Naive thymus-derived CD8-positive, alpha-beta T cell (primary cell): ENCODE data around the gene SMR3A. TPM values are rescaled to one million over a fixed set of nuclear protein-coding genes. Genes with fewer than 3 reads are reported as not detected.

ENCODE experiments used
- ATAC-seq, 2 donors: fragments of 150-1000 bp; cut with Tn5 transposase in 1 of 2; sonication (Bioruptor Pico), chemical (Tn5 transposase) in 1 of 2; 1 replicate in 1 of 2; 2 replicates in 1 of 2; pipeline ENCODE4 v1.10.0; 2021; ENCODE audit warnings: mild to moderate bottlenecking in 2 of 2, moderate library complexity in 2 of 2
- POLR2A ChIA-PET: fragments of 350-600 bp; sonication (Branson Sonifier 250); formaldehyde crosslinking; loops from one replicate; lab custom pipeline; 2021; ENCODE audit warnings: antibody characterized with exemption; lab: Charles Lee
- DNase-seq, 10 donors: peaks; one replicate each; pipeline versions ENCODE4 v3.0.0 to v3.0.0-alpha.2; 2020 to 2022
- H3K27ac Mint-ChIP-seq, 10 donors: one replicate each; pipeline ENCODE4 v1.8.0; 2020 to 2022; ENCODE audit warnings: mild to moderate bottlenecking in 10 of 10, mixed read lengths in 10 of 10, moderate library complexity in 4 of 10, inconsistent platforms in 1 of 10
- H3K27me3 Mint-ChIP-seq, 5 donors: one replicate each; pipeline ENCODE4 v1.8.0; 2021 to 2022; ENCODE audit warnings: mixed read lengths in 5 of 5
- H3K36me3 Mint-ChIP-seq, 3 donors: one replicate each; pipeline ENCODE4 v1.8.0; 2020 to 2022; ENCODE audit warnings: mixed read lengths in 3 of 3, mild to moderate bottlenecking in 2 of 3, inconsistent platforms in 1 of 3
- H3K4me1 Mint-ChIP-seq, 4 donors: one replicate each; pipeline ENCODE4 v1.8.0; 2021 to 2022; ENCODE audit warnings: mixed read lengths in 4 of 4
- H3K4me3 Mint-ChIP-seq, 10 donors: one replicate each; pipeline ENCODE4 v1.8.0; 2020 to 2022; ENCODE audit warnings: mild to moderate bottlenecking in 10 of 10, mixed read lengths in 10 of 10, moderate library complexity in 6 of 10, inconsistent platforms in 1 of 10
- H3K9me3 Mint-ChIP-seq, 9 donors: one replicate each; pipeline ENCODE4 v1.8.0; 2020 to 2022; ENCODE audit warnings: mixed read lengths in 9 of 9, mild to moderate bottlenecking in 3 of 9, inconsistent platforms in 1 of 9, moderate library complexity in 1 of 9
- polyA plus RNA-seq, 3 donors: library from polyadenylated mRNA; unstranded; fragments of 300-500 nt; fragmentation: Illumina TruSeq; gene quantifications; one replicate each; pipeline ENCODE4 v1.2.3, GENCODE V29; 2021
- total RNA-seq, 8 experiments: library from RNA in 2 of 8; stranded (reverse) in 2 of 8; gene quantifications; one replicate each; pipeline ENCODE4 v1.2.3 and lab custom pipeline; 2021 to 2026

Gene SMR3A
- total RNA-seq (not detected), polyA plus RNA-seq (not detected), total RNA-seq (lab: John Stamatoyannopoulos, UW) (0 reads per million in 6 experiments)

DNA sequence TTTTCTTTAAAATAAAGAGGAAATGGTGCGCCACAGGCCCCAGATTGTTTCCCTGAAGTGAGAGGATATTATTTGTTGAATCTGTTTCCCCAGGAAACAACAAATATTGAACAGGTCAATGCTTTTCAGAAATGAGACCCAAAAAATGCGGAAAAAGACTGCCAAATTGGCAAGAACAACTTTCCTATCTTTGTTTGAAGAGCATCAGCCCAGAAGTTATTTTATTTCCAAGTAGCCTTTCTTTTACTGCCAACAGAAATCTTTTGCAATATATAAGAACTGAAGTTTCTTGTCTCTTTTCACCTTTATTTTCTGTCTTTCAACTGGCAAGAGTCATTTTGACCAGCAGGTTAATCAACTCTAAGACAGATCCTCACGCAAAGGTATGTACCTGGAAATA, at the start of gene SMR3A:
TSS of gene SMR3A (plus strand) at position 301 of the 400 bp plus-strand sequence. CDS start 1,356 bp downstream, outside the sequence.
- H3K9me3 Mint-ChIP-seq = no peaks in the 10 kb centered on the region
- POLR2A ChIA-PET = no interaction called here
- no peaks in the 10 kb centered on the region for H3K27me3 Mint-ChIP-seq
- no peak within 1 kb of the TSS for H3K27ac Mint-ChIP-seq
- DNase-seq = no peak
- no peak within 1 kb of the TSS for H3K4me3 Mint-ChIP-seq
- no peak for ATAC-seq
- no peaks in the 10 kb centered on the region for H3K4me1 Mint-ChIP-seq
- H3K36me3 Mint-ChIP-seq = no peaks in the 10 kb centered on the region

GRCh38 chr4:70313736-70314135, 46.8 kb upstream of the SMR3A start:
- POLR2A ChIA-PET = no interaction called here
- Mint-ChIP-seq H3K4me3 (no peak overlapping the region), H3K27me3 (no peaks in the 10 kb centered on the region), H3K4me1 (no peaks in the 10 kb centered on the region), H3K9me3 (peaks cover 0 to 2% (median 0%) of the 10 kb centered on the region in 9 donors), H3K36me3 (no peaks in the 10 kb centered on the region), H3K27ac (no peak overlapping the region)
- DNase-seq = no peak
- ATAC-seq = no peak

DNA sequence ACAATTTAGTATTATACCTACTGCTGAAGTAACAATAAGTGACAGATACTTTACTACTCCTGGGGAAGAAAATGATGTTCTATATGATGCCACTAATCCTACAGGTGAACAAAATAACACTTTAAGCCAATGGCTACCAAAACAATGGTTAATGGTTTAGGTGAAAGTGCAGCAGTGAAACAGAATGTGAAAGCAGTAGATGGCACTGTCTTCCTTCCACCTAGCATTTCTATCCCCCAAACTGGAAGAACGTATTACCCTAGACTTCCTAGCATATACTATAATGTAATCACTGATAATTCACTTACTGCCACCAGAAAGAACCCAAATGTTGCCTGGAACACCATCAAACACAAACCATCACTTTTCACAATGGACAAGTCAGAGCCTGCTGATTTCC, 44.6 kb upstream of the SMR3A start:
- POLR2A ChIA-PET = no interaction called here
- no peaks in the 10 kb centered on the region for H3K4me1 Mint-ChIP-seq
- H3K27ac Mint-ChIP-seq = no peak overlapping the region
- H3K4me3 Mint-ChIP-seq = no peak overlapping the region
- H3K36me3 Mint-ChIP-seq = no peaks in the 10 kb centered on the region
- H3K9me3 Mint-ChIP-seq = peaks cover 0 to 7% (median 0%) of the 10 kb centered on the region in 9 donors
- H3K27me3 Mint-ChIP-seq = peaks cover 0 to 2% (median 0%) of the 10 kb centered on the region in 5 donors
- DNase-seq (no peak), ATAC-seq (no peak)

DNA sequence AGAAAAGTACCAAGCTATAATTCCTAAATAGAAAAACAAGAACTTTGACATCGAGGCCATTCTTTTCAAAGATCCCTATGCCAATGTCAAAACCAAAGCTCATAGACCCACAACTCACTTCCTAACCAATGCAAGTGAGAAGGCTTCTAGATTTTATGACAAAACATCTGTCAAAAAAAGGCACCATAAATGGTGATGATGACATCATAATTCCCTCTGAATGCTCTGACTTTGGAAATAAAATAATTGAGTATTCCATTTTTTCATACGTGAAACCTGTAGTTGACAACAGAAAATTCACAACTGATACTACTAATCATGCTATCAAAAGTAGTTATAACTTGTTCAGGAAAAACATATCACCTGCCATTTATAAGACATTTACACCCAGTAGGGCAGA, 34.5 kb upstream of the SMR3A start:
- ATAC-seq = no peak
- H3K4me1 Mint-ChIP-seq = no peaks in the 10 kb centered on the region
- peaks cover 0 to 3% (median 0%) of the 10 kb centered on the region in 5 donors for H3K27me3 Mint-ChIP-seq
- H3K4me3 Mint-ChIP-seq = no peak overlapping the region
- POLR2A ChIA-PET = no interaction called here
- peaks cover 0 to 3% (median 0%) of the 10 kb centered on the region in 9 donors for H3K9me3 Mint-ChIP-seq
- no peak overlapping the region for H3K27ac Mint-ChIP-seq
- H3K36me3 Mint-ChIP-seq = no peaks in the 10 kb centered on the region
- no peak for DNase-seq

DNA sequence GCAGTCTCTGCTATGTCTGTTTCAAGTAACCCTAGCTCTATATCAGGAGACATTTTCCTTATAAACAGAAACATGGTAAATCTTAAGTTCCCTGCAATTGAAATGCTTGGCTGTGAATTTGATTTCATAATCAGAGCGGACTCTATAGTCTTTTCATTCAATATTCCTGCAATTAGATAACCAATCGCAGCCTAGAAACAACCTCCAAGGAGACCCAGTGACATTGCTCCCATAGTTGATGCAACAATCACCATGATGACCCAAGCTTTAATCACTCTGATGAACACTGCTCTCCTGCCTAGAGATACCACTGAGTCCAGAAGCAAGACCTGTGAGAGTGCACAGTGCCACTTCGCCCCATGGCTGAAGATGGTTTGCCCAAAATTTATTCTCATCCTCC, 25.9 kb upstream of the SMR3A start, which contains the start of gene CABS1:
TSS of gene CABS1 (plus strand) at position 301 of the 400 bp plus-strand sequence. CDS start at position 360, 59 bp downstream.
- no peak within 1 kb of the TSS for H3K4me3 Mint-ChIP-seq

GRCh38 chr4:70336043-70336442, 24.5 kb upstream of the SMR3A start:
- H3K4me3 Mint-ChIP-seq = no peak overlapping the region
- ATAC-seq (no peak), DNase-seq (no peak)
- no peaks in the 10 kb centered on the region for H3K4me1 Mint-ChIP-seq
- no peaks in the 10 kb centered on the region for H3K36me3 Mint-ChIP-seq
- H3K27me3 Mint-ChIP-seq = peaks cover 0 to 2% (median 0%) of the 10 kb centered on the region in 5 donors
- POLR2A ChIA-PET = no interaction called here
- no peaks in the 10 kb centered on the region for H3K9me3 Mint-ChIP-seq
- H3K27ac Mint-ChIP-seq = no peak overlapping the region

More for the DNA sequence above, 25.9 kb upstream of the SMR3A start, which contains the start of gene CABS1:
- POLR2A ChIA-PET = no interaction called here
- H3K4me1 Mint-ChIP-seq = no peaks in the 10 kb centered on the region
- no peak for DNase-seq
- H3K9me3 Mint-ChIP-seq = no peaks in the 10 kb centered on the region
- no peak within 1 kb of the TSS for H3K27ac Mint-ChIP-seq
- H3K27me3 Mint-ChIP-seq = no peaks in the 10 kb centered on the region
- no peaks in the 10 kb centered on the region for H3K36me3 Mint-ChIP-seq
- no peak for ATAC-seq

- H3K9me3 Mint-ChIP-seq = no peaks in the 10 kb centered on the region
- H3K36me3 Mint-ChIP-seq = no peaks in the 10 kb centered on the region
- H3K27ac Mint-ChIP-seq = no peak overlapping the region
- no peak for DNase-seq
- ATAC-seq = no peak
- POLR2A ChIA-PET = no interaction called here
- peaks cover 0 to 3% (median 0%) of the 10 kb centered on the region in 5 donors for H3K27me3 Mint-ChIP-seq
- H3K4me3 Mint-ChIP-seq = no peak overlapping the region
- H3K4me1 Mint-ChIP-seq = no peaks in the 10 kb centered on the region
Observed at GRCh38 chr4:70337886-70338420, 22.6 kb upstream of the SMR3A start.

- POLR2A ChIA-PET = no interaction called here
- H3K36me3 Mint-ChIP-seq = no peaks in the 10 kb centered on the region
- no peak overlapping the region for H3K27ac Mint-ChIP-seq
- no peaks in the 10 kb centered on the region for H3K9me3 Mint-ChIP-seq
- H3K4me1 Mint-ChIP-seq = no peaks in the 10 kb centered on the region
- peaks cover 0 to 4% (median 0%) of the 10 kb centered on the region in 5 donors for H3K27me3 Mint-ChIP-seq
- DNase-seq = no peak
- ATAC-seq = no peak
- no peak overlapping the region for H3K4me3 Mint-ChIP-seq
Observed at GRCh38 chr4:70356185-70356584, 4.4 kb upstream of the SMR3A start.

DNA sequence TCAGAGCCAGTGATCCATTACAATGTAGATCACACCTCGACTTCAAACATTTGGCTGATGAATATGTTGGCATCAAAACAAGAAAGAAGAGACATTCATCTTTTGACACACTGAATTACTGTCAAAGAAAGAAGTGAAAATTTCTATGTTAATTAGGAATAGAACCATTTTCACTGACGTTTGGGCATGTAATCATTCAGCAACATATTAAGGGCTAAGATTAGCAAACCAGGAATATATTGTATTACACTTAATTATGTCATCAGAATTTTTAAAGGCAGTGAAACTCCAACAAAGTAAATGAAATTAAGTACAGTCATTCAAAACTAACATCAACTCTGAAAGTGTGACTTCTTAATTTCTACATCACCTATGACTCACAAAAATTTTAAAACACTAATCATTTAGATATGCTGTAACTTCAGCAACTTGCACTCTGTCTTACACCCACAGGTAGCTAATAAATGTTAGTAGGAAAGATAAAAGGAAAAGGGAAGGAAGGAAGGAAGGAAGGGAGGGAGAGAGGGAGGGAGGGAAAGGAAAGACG, 1.4 kb upstream of the SMR3A start:
- ATAC-seq = no peak
- POLR2A ChIA-PET = no interaction called here
- no peaks in the 10 kb centered on the region for H3K9me3 Mint-ChIP-seq
- DNase-seq = no peak
- no peaks in the 10 kb centered on the region for H3K4me1 Mint-ChIP-seq
- H3K36me3 Mint-ChIP-seq = no peaks in the 10 kb centered on the region
- H3K4me3 Mint-ChIP-seq = no peak overlapping the region
- H3K27ac Mint-ChIP-seq = no peak overlapping the region
- no peaks in the 10 kb centered on the region for H3K27me3 Mint-ChIP-seq

GRCh38 chr4:70364002-70364401, 3.4 kb downstream of the SMR3A start:
- peaks cover 0 to 3% (median 0%) of the 10 kb centered on the region in 9 donors for H3K9me3 Mint-ChIP-seq
- no peaks in the 10 kb centered on the region for H3K36me3 Mint-ChIP-seq
- peaks cover 0 to 4% (median 0%) of the 10 kb centered on the region in 5 donors for H3K27me3 Mint-ChIP-seq
- H3K4me3 Mint-ChIP-seq = no peak overlapping the region
- H3K4me1 Mint-ChIP-seq = no peaks in the 10 kb centered on the region
- no peak overlapping the region for H3K27ac Mint-ChIP-seq
- ATAC-seq = no peak
- DNase-seq = no peak
- POLR2A ChIA-PET = no interaction called here

GRCh38 chr4:70365479-70365878, 4.9 kb downstream of the SMR3A start:
- Mint-ChIP-seq H3K4me1 (no peaks in the 10 kb centered on the region), H3K27ac (no peak overlapping the region), H3K9me3 (peaks cover 0 to 3% (median 0%) of the 10 kb centered on the region in 9 donors), H3K27me3 (peaks cover 0 to 4% (median 0%) of the 10 kb centered on the region in 5 donors), H3K36me3 (no peaks in the 10 kb centered on the region), H3K4me3 (no peak overlapping the region)
- no peak for ATAC-seq
- DNase-seq = no peak
- POLR2A ChIA-PET = no interaction called here

- POLR2A ChIA-PET = no interaction called here
- Mint-ChIP-seq H3K36me3 (no peaks in the 10 kb centered on the region), H3K4me1 (no peaks in the 10 kb centered on the region)
Observed at GRCh38 chr4:70367813-70368212, 7.3 kb downstream of the SMR3A start.

DNA sequence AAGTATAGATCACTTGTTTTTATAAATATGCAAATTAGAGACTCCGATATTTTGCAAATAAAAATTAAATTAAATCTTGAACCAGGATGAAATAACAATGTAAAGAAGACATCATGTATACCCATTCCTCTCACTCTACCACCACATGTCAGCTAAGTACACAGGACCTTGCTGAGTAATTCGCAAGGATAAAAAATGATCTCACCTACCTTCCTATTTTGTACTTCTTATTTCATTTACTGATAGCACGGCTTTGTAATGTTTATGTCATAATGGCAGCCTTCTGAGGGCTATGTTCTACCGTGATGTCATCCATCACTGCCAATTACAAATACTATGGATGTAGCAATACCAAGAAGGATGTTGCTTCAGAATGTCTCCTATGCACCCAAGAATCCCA, 11.4 kb downstream of the SMR3A start:
- H3K9me3 Mint-ChIP-seq = peaks cover 0 to 4% (median 0%) of the 10 kb centered on the region in 9 donors
- POLR2A ChIA-PET = no interaction called here
- no peaks in the 10 kb centered on the region for H3K4me1 Mint-ChIP-seq
- DNase-seq (no peak), ATAC-seq (no peak)
- H3K36me3 Mint-ChIP-seq = no peaks in the 10 kb centered on the region
- no peak overlapping the region for H3K4me3 Mint-ChIP-seq
- no peak overlapping the region for H3K27ac Mint-ChIP-seq
- H3K27me3 Mint-ChIP-seq = peaks cover 0 to 9% (median 3%) of the 10 kb centered on the region in 5 donors

More at GRCh38 chr4:70367813-70368212, 7.3 kb downstream of the SMR3A start:
- H3K9me3 Mint-ChIP-seq = peaks cover 0 to 3% (median 0%) of the 10 kb centered on the region in 9 donors
- no peak overlapping the region for H3K4me3 Mint-ChIP-seq
- no peak for ATAC-seq
- DNase-seq = no peak
- H3K27ac Mint-ChIP-seq = no peak overlapping the region
- H3K27me3 Mint-ChIP-seq = peaks cover 0 to 4% (median 0%) of the 10 kb centered on the region in 5 donors
